ENCODE data around the gene ZNF576. TPM values are rescaled to one million over a fixed set of nuclear protein-coding genes. Genes with fewer than 3 reads are reported as not detected.
"Not testable (repeated sequence)": the region's sequence is repeated elsewhere in the genome, so short reads cannot be mapped to it uniquely, and the experiment has no call there.

The ZNF576 gene
- total RNA-seq, 2 experiments from 2014 or later: 12.6 to 14.1 TPM

- ChIA-PET POLR2A (interaction anchor here (0.7 to 2.8 kb wide), 14 partner anchors 10 to 69 kb away, joined by 3 to 17 read pairs (median 6); partner anchors contain the start of genes PINLYP, XRCC1 and ZNF575), CTCF (interaction anchor here (0.6 to 7.1 kb wide), 37 partner anchors 9 to 1952 kb away, joined by 3 to 145 read pairs (median 7); partner anchors contain the start of genes PHLDB3, PINLYP, SMG9 and XRCC1)
- intact Hi-C loops (cut with micrococcal nuclease): loop anchor here (1.0 kb wide), 1 partner anchor 147 kb away; no protein-coding TSS in a partner anchor
- H3K9me3 Mint-ChIP-seq: no peaks in the 10 kb centered on the region
- H3K27me3 Mint-ChIP-seq: no peaks in the 10 kb centered on the region
- DNase-seq: no peak
- H3K4me1 Mint-ChIP-seq (ENCODE audit: low read depth): peaks cover 39% of the 10 kb centered on the region
- H3K27ac Mint-ChIP-seq: peak overlapping the region; percentile 47
- peaks cover 34% of the 10 kb centered on the region for H3K36me3 Mint-ChIP-seq
- peak overlapping the region; percentile 94 for H3K4me3 Mint-ChIP-seq
Observed at GRCh38 chr19:43594081-43594697, 2.2 kb upstream of the ZNF576 start.

GRCh38 chr19:43594710-43595604 lies 1.4 kb upstream of the ZNF576 start:
- peak; percentile 82 for DNase-seq
- intact Hi-C loops (cut with micrococcal nuclease): loop anchor here (1.0 kb wide), 1 partner anchor 148 kb away; no protein-coding TSS in a partner anchor
- CTCF ChIA-PET: interaction anchor here (0.6 to 7.1 kb wide), 40 partner anchors 8 to 1953 kb away, joined by 3 to 145 read pairs (median 6); partner anchors contain the start of genes PHLDB3, PINLYP, SMG9 and XRCC1
- Mint-ChIP-seq H3K9me3 (no peaks in the 10 kb centered on the region), H3K27me3 (no peaks in the 10 kb centered on the region), H3K4me1 (ENCODE audit: low read depth) (peaks cover 38% of the 10 kb centered on the region), H3K27ac (peak overlapping the region; percentile 98), H3K4me3 (peak overlapping the region; percentile 94), H3K36me3 (peaks cover 35% of the 10 kb centered on the region)
- POLR2A ChIA-PET: interaction anchor here (0.7 to 2.8 kb wide), 17 partner anchors 9 to 90 kb away, joined by 3 to 17 read pairs (median 5); partner anchors contain the start of genes PHLDB3, PINLYP, XRCC1 and ZNF575

GRCh38 chr19:43595605-43595998 lies 793 bp upstream of the ZNF576 start:
- intact Hi-C loops (cut with micrococcal nuclease): no loop called here
- no peak for DNase-seq
- Mint-ChIP-seq H3K4me1 (ENCODE audit: low read depth) (peaks cover 33% of the 10 kb centered on the region), H3K27ac (peak overlapping the region; percentile 98), H3K4me3 (peak overlapping the region; percentile 94), H3K27me3 (no peaks in the 10 kb centered on the region), H3K9me3 (no peaks in the 10 kb centered on the region), H3K36me3 (peaks cover 33% of the 10 kb centered on the region)
- CTCF ChIA-PET: interaction anchor here (1.1 to 7.1 kb wide), 21 partner anchors 11 to 214 kb away, joined by 3 to 145 read pairs (median 10); partner anchors contain the start of genes PHLDB3, PINLYP, XRCC1 and ZNF575
- POLR2A ChIA-PET: interaction anchor here (0.7 to 2.8 kb wide), 14 partner anchors 10 to 132 kb away, joined by 3 to 17 read pairs (median 4); partner anchors contain the start of genes PHLDB3, PINLYP, XRCC1 and ZNF575

- Mint-ChIP-seq H3K36me3 (peaks cover 32% of the 10 kb centered on the region), H3K4me1 (ENCODE audit: low read depth) (peaks cover 30% of the 10 kb centered on the region), H3K9me3 (no peaks in the 10 kb centered on the region), H3K27me3 (no peaks in the 10 kb centered on the region), H3K27ac (peak overlapping the region; percentile 98), H3K4me3 (peak overlapping the region; percentile 94)
- DNase-seq: peak; percentile 23
- intact Hi-C loops (cut with micrococcal nuclease): loop anchor here (1.0 to 2.0 kb wide), 7 partner anchors 22 to 72 kb away; partner anchors contain the start of genes PINLYP, XRCC1, ZNF428 and ZNF575
- ChIA-PET POLR2A (interaction anchor here (1.3 to 2.8 kb wide), 4 partner anchors 22 to 134 kb away, joined by 3 to 17 read pairs (median 9); partner anchors contain the start of genes PINLYP, XRCC1 and ZNF575), CTCF (interaction anchor here (1.1 to 7.1 kb wide), 6 partner anchors 42 to 149 kb away, joined by 4 to 145 read pairs (median 10); partner anchors contain the start of gene ZNF575)
Observed at GRCh38 chr19:43596842-43597461, 557 bp downstream of the ZNF576 start.

GRCh38 chr19:43597876-43598275 lies 1.5 kb downstream of the ZNF576 start:
- H3K9me3 Mint-ChIP-seq: no peaks in the 10 kb centered on the region
- ChIA-PET CTCF (interaction anchor here (7.1 kb wide), 1 partner anchor 43 kb away, joined by 145 read pairs; no protein-coding TSS in a partner anchor), POLR2A (no interaction called here)
- H3K4me3 Mint-ChIP-seq: peak overlapping the region; percentile 94
- no peaks in the 10 kb centered on the region for H3K27me3 Mint-ChIP-seq
- peak overlapping the region; percentile 98 for H3K27ac Mint-ChIP-seq
- H3K36me3 Mint-ChIP-seq: peaks cover 28% of the 10 kb centered on the region
- H3K4me1 Mint-ChIP-seq (ENCODE audit: low read depth): peaks cover 30% of the 10 kb centered on the region
- intact Hi-C loops (cut with micrococcal nuclease): loop anchor here (2.0 kb wide), 2 partner anchors 71 to 73 kb away; no protein-coding TSS in a partner anchor
- DNase-seq: no peak

- peaks cover 25% of the 10 kb centered on the region for H3K4me1 Mint-ChIP-seq (ENCODE audit: low read depth)
- peak overlapping the region; percentile 98 for H3K27ac Mint-ChIP-seq
- intact Hi-C loops (cut with micrococcal nuclease): no loop called here
- ChIA-PET CTCF (interaction anchor here (7.1 kb wide), 1 partner anchor 44 kb away, joined by 145 read pairs; no protein-coding TSS in a partner anchor), POLR2A (no interaction called here)
- no peak overlapping the region for H3K4me3 Mint-ChIP-seq
- H3K27me3 Mint-ChIP-seq: no peaks in the 10 kb centered on the region
- H3K36me3 Mint-ChIP-seq: peaks cover 21% of the 10 kb centered on the region
- no peaks in the 10 kb centered on the region for H3K9me3 Mint-ChIP-seq
- DNase-seq: no peak
Observed at GRCh38 chr19:43598445-43599240, 2.2 kb downstream of the ZNF576 start.

GRCh38 chr19:43599635-43600295 lies 3.4 kb downstream of the ZNF576 start:
- Mint-ChIP-seq H3K27me3 (no peaks in the 10 kb centered on the region), H3K36me3 (peaks cover 19% of the 10 kb centered on the region), H3K4me1 (ENCODE audit: low read depth) (peaks cover 21% of the 10 kb centered on the region), H3K9me3 (no peaks in the 10 kb centered on the region), H3K27ac (no peak overlapping the region), H3K4me3 (no peak overlapping the region)
- intact Hi-C loops (cut with micrococcal nuclease): no loop called here
- DNase-seq: no peak
- POLR2A ChIA-PET: no interaction called here
- CTCF ChIA-PET: interaction anchor here (1.0 to 7.1 kb wide), 4 partner anchors 27 to 210 kb away, joined by 3 to 145 read pairs (median 4); no protein-coding TSS in a partner anchor

- peaks cover 21% of the 10 kb centered on the region for H3K4me1 Mint-ChIP-seq (ENCODE audit: low read depth)
- peaks cover 19% of the 10 kb centered on the region for H3K36me3 Mint-ChIP-seq
Observed at GRCh38 chr19:43600326-43600725, 3.9 kb downstream of the ZNF576 start.

GRCh38 chr19:43605875-43606568 lies 9.6 kb downstream of the ZNF576 start:
- Mint-ChIP-seq H3K36me3 (peaks cover 5% of the 10 kb centered on the region), H3K27me3 (no peaks in the 10 kb centered on the region), H3K27ac (no peak overlapping the region), H3K4me3 (no peak overlapping the region), H3K9me3 (no peaks in the 10 kb centered on the region), H3K4me1 (ENCODE audit: low read depth) (peaks cover 3% of the 10 kb centered on the region)
- intact Hi-C loops (cut with micrococcal nuclease): no loop called here
- CTCF ChIA-PET: interaction anchor here (1.3 to 1.4 kb wide), 2 partner anchors 10 to 51 kb away, joined by 3 to 6 read pairs; partner anchors contain the start of genes IRGQ and ZNF576
- POLR2A ChIA-PET: interaction anchor here (0.9 to 1.2 kb wide), 2 partner anchors 10 to 11 kb away, joined by 3 to 4 read pairs; partner anchors contain the start of genes IRGQ and ZNF576
- DNase-seq: no peak

More at GRCh38 chr19:43600326-43600725, 3.9 kb downstream of the ZNF576 start:
- H3K4me3 Mint-ChIP-seq; H3K27ac Mint-ChIP-seq; H3K27me3 Mint-ChIP-seq; POLR2A ChIA-PET; H3K9me3 Mint-ChIP-seq; DNase-seq; intact Hi-C loops (cut with micrococcal nuclease): not testable (repeated sequence)
- CTCF ChIA-PET: interaction anchor here (1.0 to 1.4 kb wide), 3 partner anchors 26 to 209 kb away, joined by 3 to 6 read pairs (median 3); no protein-coding TSS in a partner anchor

Measured in activated CD4-positive, alpha-beta memory T cell treated with anti-CD3 and anti-CD28 coated beads for 36 hours (primary cell).